HG03108 (cell line): Measurements from ENCODE around the gene LAMB3.

Experiments used
- ATAC-seq: cut with Tn5 transposase; IDR thresholded peaks from one replicate; pipeline ENCODE4 v1.9.1; 2021; ENCODE audit warnings: moderate library complexity; ENCODE audit not compliant: unreplicated experiment

LAMB3 gene

DNA sequence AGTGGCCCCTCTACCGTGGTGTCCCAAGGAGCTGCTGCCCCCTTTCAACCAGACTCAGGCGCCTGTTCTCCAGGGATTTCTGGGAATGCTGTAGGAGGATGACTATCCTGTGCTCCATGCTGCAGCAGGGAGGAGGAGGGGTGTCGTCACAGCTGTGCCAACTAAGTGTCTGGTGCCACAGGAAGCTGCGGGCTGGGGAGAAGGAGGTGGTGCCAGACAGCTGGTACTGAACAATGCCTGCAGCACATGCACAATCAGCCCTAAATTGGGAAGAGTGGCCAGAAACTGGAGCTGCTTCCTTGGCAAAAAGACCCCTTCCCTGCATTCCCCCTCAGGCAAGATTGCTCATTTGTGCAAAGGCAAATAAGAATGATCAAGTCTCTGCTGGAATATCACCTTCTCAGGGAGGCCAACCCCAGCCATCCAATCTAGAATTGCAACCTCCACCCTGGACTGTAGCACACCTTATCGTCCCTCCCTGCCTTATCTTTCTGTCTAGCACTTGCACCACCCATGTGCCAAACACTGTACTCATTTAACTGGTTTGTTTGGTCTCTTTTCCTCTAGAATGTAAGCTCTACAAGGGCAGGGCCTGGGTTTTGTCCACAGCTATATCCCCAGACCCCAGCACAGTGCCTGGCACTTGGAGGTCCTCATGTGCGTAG is 33.3 kb downstream of the LAMB3 start:
- no peak for ATAC-seq

DNA sequence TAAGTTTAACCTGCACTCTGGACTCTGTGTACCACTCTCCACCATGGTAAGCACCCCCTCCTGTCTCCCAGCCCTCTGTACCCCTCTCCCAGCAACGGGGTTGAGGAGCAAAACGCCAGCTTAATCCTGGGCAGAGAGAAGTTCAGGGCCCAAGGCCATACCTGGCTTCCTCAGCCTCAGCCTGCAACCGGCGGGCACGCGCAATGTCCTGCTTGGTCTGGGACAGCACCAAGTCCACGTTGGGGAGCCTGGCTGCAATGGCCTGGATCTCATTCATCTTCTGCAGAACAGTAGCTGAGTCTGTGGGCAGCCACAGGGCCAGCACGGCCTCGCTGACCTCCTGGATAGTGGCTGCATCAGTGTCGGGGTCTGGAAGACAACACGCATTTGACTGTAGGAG is 33.9 kb downstream of the LAMB3 start:
- no peak for ATAC-seq

DNA sequence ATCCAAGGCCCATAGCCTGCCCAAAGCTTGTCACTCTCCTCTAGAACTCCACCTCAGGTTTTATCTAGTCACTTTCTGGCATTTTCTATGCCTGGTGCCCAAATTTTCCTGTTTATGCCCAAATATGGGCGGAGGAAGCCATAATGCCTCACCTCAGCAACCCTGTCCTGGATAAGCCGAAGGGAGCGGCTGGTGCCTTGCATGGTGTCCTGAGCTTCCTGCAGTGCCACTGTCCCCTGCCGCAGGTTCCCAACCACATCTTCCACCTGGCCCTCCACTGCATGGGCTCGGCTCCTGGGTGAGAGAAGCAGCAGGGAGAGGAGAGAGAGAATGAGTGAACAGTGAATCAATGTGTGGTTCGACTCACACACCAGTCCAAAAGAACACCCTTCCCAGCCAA is 34.5 kb downstream of the LAMB3 start:
- ATAC-seq, result no peak

DNA sequence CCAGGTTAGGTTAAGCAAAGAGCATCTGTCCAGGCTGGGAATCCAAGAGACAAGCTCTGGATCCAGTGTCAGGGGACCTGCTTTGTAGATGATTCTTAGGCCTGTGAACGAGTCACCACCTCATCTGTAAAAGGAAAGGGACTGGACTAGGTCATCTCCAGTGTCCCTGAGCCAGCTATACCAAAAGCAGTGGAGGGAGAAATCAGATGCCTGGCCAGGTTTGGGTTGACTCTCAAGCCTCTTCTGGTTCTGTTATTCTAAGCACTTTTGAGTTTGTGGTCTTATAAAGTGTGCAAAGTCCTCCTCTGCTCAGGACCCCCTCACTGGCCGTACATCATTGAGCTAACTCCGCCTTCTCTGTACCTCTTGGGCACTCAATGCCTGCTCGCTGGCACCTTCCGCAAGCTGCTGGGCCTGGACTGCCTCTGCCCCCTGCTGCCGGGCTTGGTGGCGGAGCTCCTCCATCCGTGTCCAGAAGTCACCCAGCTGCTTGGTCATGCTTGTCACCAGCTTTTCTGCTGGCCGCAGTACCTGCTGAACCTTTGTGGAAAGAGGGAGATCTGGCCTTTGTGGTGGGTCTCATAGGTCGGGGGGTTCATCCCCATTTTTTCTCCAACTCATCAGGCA is 35.1 kb downstream of the LAMB3 start:
- no peak for ATAC-seq

DNA sequence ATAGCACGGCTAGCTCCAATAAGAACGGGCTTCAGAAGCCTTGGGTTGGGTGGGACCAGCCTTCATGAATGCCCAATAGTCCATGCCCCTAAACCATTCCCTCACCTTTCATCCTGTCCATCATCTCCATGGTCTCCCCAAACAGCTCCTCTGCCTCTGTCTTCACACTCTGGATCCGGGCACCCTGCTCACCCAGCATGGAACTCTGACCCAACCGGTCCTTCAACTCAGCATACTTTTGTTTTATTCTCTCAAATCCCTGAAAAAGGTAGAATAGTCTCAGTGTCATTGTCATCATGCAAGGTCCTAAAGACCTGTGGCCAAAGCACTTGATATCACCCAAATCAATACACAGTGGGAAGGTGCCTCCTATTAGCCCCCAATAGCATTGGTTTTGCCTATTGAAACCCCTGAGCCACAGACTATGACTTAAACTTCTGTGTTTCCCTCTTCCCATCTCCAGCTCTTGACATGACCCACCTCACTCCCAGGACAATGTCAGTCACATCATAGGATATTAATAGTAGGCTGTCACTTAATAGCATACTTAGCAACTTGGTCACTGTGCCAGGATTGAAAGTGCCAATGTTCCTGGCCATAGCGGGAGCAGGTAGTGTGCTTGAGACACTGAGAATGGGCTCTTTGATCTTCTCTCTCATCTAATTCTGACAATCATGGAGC is 35.7 kb downstream of the LAMB3 start:
- ATAC-seq, result no peak

DNA sequence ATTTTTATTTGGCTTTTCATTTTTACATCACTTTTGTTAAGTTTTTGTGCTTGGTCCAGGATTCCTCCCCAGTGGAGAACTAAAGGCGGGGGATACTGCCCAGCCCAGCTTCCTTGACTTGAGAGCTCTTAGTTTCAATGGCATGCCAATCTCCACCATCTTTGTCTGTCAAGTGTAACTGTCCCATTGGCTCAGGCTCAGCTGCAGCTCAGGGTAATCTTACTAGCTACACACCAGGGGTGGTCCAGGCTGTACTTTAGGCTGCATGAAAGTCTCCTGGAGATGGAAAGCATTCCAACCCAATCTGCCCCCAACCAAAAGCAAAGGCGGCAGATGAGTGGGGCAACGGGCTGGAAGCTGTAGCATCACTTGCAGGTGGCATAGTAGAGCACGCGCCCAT is 37.3 kb downstream of the LAMB3 start:
- no peak for ATAC-seq

DNA sequence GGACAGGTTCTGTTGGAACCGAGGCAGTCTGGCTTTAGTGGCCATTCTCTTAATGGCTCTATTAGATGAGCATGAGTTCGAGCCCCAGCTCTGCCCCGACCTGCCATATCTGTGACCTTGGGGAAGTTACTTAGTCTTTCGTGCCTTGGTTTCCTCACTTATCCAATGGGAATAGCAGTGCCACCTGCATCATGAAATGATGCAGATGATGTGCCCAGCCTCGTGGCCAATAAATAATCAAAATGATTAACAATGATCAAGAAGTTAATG is 38.1 kb downstream of the LAMB3 start:
- ATAC-seq, result no peak

DNA sequence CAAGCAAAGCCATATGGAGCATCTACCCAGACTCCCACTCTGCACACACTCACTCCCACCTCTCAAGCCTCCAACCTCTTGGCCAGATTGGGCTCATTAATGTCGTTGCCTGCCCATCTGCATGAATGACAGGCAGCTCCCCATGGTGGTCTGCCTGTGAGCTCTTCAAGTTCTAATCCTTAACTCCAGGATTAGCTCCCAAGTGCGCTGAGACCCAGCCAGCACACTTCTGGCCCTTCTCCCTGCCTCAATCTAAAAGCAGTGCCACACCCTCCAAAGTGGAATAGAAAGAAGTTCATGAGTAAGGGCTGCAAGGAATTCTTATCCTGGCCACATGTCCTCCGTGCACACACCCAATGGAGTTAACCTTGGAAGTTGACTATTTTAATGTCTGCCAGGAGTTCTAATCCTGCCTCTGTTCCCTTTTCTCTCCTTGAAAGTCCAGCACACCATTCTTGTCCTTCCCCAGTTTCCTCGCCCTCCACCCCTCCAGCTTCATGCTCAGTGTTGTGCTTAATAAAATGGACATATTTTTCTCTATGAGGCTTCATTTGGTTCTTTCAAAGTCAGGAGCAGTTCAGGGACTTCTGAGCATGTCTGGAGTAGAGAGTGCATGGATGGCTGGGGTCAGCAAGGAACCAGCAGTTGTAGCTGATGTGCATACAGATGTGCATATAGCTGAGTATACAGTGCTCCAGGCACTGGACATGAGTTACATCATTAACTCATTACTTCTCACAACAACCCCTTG is 38.6 kb downstream of the LAMB3 start:
- no peak for ATAC-seq

DNA sequence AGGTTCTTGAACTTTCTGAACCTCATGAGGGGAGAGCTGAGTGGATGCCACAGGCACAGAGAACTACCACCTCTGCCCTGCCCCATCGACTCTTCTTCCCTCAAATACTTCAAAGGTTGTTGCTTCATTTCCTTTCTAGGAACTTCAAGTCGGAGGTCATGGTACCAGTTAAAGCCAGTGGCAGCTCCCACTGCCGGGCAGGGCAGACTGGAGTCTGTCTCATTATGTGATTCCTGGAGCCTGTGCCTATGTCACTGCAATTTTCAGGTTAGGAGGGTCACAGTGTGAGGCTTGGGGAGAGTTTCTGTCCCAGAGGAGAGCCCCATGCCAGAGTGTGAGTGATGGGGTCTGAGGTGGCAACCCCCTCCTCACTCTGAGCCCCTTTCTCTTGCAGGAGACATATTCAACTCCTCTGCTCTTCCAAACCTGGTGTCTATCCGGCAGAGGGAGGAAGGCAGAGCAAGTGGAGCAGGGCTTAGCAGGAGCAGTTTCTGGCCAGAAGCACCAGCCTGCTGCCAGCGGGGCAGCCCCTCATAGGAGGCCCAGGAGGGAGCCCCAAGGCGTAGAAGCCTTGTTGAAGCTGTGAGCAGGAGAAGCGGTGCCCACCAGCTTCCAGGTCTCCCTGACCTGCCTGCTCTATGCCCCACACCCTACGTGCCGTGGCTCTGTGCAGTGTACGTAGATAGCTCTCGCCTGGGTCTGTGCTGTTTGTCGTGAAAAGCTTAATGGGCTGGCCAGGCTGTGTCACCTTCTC is 39.4 kb downstream of the LAMB3 start:
- ATAC-seq, result no peak

DNA sequence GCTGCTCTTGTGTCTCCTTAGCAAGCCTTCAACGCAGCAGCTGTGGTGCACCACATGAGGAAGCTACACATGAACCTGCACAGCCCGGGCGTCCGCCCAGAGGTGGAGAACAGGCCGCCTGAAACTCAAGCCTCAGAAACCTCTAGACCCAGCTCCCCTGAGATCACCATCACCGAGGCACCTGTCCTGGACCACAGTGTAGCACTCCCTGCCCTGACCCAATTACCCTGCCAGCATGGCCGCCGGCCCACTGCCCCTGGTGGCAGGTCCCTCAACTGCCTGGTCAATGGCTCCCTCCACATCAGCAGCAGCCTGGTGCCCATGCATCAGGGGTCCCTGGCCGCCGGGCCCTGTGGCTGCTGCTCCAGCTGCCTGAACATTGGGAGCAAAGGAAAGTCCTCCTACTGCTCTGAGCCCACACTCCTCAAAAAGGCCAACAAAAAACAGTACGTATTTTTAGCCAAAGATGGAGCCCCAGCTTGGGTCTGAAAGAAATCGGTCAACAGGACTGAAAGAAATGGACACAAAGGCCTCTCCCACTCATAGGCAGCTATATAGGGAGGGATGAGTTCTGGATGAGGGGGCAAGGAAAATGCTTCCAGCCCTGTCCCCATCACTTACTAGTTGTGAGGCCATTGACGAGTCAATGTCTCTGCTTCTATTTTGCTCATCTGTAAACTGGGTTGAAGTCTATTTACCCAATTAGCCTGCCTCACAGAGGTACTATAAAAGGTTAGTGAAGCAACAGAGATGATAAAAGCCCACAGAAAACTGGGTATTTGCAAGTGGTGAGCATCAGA is 40.3 kb downstream of the LAMB3 start:
- no peak for ATAC-seq

DNA sequence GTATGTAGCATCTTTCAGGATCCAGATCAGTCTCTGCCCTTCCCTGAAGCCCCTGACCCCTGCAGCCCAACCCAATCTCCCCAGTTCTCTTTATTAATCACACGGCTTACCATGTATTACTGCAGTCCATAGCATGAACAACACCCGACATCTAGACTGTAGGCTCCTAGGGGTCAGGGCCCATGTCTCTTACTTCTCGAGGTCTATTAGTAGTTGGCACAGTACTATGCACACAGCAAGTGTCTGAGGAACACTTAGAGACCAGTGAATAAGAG is 41.7 kb downstream of the LAMB3 start:
- ATAC-seq, result no peak

DNA sequence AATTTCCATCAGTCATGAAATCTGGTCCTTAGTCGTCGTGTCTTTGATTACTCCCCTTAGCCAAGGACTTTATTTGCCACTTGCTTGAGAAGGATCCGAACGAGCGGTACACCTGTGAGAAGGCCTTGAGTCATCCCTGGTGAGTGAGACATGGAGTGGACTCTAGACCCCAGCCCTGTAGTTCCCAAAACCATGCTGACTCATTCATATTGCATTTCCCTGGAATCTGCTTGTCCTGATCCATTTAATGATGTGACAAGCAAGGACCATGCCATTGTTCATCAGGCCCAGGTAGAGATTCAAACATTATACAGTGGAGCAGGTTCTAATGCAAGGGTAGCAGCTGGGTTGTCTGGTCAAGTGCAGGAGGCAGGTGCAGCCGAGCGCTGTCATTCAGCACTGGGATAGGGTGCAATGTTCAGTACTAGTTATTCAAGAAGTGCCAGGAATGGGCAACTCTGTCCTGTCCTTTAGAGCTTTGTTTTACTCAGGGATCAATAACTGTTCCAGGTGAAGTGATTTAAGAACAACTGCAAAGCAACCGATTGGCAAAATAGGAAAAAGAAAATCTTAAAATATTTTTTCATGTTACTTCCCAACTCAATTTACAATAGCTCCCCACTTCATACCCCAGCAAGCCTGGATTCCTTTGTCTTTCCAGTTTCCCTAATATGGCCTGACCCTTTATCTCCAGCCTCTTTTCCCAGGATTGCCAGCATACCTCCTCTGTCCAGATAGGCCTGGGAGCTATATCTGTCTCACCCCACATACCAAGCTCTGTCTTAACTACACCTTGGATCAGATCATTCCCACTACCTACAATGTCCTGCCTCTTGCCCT is 42.2 kb downstream of the LAMB3 start:
- ATAC-seq, result no peak

DNA sequence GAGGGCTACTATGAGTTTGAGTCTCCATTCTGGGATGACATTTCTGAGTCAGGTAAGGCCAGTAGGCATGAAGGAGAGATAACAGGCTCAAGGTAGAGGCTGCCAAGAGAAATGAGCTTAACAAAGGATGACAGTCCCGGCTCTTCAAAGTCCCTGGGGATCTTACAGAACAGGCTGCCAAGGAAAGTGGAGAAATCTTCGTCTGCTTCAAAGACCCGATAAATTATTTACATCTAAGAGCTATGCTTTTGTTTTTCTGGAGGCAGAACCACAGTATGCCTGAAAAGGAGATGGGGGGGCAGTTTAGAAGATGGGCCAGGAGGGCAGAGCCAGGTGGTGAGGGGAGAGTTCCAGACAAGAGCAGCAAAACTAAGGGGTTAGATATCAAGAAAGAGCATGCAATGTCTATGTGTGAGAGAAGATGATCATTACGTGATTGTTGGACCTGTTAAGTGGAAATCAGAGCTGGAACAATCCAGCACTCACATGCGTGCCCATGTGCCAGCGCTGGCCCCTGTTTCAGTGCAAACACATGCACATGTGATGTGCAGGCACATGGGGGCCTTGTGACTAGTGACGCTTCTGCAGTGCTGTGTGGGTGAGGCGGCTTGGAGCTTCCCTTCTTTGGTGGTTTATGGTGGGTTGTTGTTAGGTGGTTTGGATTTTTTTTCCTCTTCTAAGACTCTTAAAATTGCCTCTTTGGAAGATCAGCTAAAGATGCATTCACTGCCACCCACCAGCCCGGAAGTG is 43.0 kb downstream of the LAMB3 start:
- no peak for ATAC-seq

DNA sequence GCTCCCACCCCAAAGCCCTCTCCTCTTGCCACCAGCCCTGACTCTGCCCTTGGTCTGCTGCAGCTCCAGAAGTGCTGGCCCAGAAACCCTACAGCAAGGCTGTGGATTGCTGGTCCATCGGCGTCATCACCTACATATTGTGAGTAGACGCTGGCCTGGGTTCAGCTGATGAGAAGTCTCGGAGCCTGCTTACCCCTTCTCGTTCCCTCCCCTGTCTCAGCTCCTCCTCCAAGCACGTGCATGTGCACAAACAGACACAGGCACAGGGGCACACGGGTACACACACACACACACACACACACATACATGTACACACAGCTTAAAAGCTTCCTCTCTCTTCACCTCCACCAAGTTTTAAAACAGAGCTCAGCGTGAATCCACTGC is 44.4 kb downstream of the LAMB3 start:
- ATAC-seq, result no peak

DNA sequence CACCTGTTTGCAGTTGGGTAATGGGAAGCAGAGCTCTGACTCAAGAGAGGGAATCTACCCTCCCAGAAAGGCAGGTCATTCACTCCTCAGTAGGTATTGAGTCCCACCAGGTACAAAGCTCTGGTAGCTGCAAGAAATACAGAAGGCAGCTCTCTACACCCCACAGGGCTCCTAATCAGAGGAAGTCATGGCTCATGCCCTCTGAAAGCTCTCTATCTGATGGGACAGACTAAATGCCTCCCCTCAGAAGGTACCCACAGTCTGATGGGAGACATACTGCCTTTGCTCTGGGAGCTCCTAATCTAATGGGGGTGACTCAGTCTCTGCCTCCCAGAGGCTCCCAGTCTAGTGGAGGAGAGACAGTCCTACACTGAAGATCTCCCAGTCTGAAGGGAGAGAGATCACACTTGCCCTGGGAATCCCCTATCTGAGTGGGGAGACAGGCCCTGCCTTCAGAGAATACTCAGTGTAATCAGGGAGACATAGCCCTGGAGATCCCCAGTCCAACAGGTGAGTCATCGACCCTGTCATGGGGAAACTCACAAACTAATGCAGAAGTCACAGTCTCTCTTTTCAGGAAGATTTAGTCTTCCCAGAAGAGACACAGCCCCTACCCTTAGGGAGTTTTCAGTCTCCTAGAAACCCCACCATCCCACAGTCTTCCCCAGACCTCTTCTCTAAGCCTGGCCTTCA is 45.0 kb downstream of the LAMB3 start:
- ATAC-seq, result peak; percentile 72

DNA sequence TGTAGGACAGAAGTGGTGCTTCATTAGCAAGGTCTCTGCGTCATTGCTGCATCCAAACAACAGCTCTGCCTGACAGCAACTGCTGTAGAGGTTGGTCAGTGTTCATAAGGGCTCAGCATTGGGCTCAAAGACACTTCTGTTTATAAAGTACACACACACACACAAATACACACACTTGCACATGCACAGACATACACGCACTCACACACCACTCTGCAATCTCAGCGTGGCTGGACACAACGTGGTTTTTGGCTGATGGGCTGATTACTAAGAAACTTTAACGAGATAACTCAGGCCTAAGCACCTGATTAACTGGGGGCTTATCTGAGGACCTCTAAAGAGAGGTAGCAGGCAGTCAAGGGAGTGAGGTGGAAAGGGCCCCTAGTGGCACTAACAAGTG is 48.3 kb downstream of the LAMB3 start:
- ATAC-seq, result no peak

DNA sequence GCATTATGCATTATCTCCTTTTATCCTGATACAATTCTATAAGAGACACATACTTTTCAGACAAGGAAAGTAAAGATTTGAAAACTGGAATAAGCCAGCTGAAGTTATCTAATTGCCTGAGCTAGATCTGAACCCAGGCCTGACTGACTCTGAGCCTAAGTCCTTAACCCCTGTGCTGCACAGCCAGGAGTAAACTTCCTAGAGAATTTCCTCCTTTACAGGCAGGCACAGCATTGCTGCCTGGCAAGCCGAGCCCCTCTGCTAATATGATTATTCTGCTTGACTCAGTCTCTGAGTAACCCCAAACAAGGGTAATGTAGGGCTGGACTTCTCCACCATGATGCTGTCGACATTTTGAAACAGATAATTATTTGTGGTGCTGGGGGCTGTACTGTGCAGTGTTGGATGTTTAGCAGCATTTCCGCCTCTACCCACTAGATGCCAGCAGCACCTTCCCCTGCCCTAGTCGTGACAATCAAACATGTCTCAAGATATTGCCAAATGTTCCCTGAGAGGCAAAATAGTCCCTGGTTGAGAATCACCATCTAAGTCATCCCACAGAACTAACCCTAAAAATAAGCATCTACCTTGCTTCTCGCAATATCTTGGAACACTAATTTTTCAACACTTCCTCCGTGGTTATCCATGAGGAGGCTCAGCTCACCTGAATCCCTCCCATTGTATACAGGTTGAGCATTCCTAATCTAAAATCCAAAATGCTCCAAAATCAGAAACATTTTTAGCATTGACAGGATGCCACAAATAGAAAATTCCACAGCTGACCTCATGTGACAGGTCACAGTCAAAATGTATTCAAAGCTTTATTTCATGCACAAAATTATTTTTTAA is 50.2 kb downstream of the LAMB3 start:
- ATAC-seq, result no peak

DNA sequence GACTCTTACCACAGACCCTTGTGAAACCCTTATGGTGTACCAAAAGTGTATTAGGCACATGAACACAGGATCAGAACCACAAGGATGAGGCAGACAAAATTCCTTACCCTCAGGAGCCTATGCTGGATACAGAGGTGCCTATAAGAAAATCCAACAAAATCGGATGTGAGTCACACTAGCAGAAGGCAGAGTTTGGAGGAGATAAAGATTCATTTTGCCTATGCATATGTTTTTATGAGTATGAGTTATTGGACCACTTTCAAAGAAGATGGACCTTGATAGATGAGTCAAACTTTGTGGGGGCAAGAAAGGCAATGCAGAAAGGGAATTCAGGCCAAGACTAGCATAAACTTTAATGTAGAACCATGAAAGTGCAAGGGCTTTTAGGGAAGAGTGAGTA is 51.7 kb downstream of the LAMB3 start:
- ATAC-seq, result no peak
